WI38 (cell line): ENCODE data around the gene ADGRG6.

Source experiments
- H3K4me3 ChIP-seq: 2 replicates; pipeline ENCODE4 v1.5.1; 2011; ENCODE audit warnings: low read depth, mild to moderate bottlenecking, control low read depth, low read length
- CTCF ChIP-seq: IDR thresholded peaks from 2 replicates; pipeline ENCODE4 v1.5.1; 2012; ENCODE audit warnings: low read depth, mild to moderate bottlenecking, control low read depth, low read length

ADGRG6 gene

DNA sequence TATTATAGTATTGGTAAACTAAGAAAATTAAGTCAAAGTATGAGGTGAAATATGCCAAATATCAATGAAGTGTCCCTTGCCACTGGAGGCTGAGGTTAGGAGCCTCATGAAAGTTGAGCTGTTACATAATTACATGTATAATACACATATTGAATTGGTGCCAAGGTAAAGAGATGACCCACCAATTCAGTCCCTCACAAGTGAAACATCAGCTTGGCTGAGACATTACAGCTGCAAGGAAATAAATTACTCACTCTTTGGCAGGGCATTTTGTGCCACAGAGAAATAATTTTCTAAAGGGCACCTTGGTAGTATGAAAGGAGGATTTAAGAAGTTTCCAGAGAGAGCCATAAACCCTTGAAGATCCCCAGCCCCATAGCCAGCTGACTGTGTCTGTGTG lies 127.4 kb downstream of the ADGRG6 start:
- no peak overlapping the region for H3K4me3 ChIP-seq
- TF ChIP-seq CTCF, result no peak

DNA sequence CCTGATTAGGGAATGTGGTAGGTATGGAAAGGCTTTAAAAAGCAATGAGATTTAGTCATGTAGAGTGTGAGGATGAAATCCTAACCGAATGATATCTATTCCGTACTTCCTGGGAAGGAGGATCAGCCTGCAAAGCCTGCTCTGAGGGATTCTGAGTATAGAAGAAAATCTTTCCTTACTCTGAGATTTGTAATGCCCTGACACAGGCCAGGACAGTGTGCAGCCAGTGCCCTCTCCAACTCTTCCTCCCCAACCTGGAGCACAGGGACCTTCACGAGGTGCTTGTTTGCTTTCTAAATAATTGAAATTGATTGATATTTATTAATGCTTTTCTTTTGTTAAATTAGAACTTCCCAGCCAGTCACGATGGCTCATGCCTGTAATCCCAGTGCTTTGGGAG lies 131.6 kb downstream of the ADGRG6 start:
- H3K4me3 ChIP-seq, result no peak overlapping the region
- TF ChIP-seq CTCF, result no peak

GRCh38 chr6:142438898-142439297 lies 137.1 kb downstream of the ADGRG6 start:
- TF ChIP-seq CTCF, result no peak
- H3K4me3 ChIP-seq, result no peak overlapping the region

- TF ChIP-seq CTCF, result no peak
- H3K4me3 ChIP-seq, result no peak overlapping the region
These were observed 138.9 kb downstream of the ADGRG6 start for GRCh38 chr6:142440600-142441293.

DNA sequence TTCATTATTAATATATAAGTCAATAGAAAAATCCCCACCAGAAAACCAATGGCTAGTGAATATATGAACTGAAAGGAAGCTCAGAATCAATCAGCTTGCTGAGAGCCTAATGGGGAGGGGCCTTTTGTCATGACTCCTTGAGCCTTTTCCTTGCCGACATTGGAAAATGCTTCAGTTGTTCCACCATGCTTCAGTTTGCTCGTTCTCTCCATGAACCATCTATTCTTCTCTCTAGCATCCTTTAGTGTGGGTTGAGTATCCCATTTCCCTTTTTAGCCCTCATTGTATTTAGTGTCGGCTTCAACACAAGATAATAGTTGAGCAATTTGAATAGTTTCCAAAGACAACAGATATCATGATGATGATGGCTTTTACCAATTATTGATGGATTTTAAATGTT lies 139.9 kb downstream of the ADGRG6 start:
- no peak overlapping the region for H3K4me3 ChIP-seq
- TF ChIP-seq CTCF, result no peak

GRCh38 chr6:142443102-142443501 lies 141.3 kb downstream of the ADGRG6 start:
- no peak overlapping the region for H3K4me3 ChIP-seq
- TF ChIP-seq CTCF, result no peak

DNA sequence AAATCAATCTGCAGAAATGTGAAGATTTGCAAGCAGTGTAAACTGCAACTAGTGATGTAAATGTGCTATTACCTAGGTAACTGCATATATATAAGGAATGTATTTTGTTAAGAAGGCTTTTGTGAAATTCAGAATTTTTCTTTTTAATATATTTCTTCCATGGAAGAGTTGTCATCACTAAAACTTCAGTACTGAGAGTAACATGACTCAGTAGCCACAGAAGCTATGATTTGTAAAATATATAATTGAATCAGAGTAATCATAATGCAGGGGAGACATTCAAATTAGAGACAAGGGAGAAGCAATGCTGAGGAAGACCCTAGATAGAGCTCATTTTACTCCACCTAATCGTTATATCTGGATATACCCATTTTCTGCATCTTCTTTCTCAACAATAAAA lies 141.7 kb downstream of the ADGRG6 start:
- no peak overlapping the region for H3K4me3 ChIP-seq
- no peak for TF ChIP-seq CTCF
